Glutamatergic neuron (in vitro differentiated cells): ENCODE data around the gene PTPN7. TPM values are rescaled to one million over a fixed set of nuclear protein-coding genes. Genes with fewer than 3 reads are reported as not detected.

ENCODE experiments used
- DNase-seq: peaks from one replicate; pipeline ENCODE4 v3.0.0; 2022
- H3K27ac Mint-ChIP-seq: one replicate; pipeline ENCODE4 v1.8.0; 2020; ENCODE audit warnings: mild to moderate bottlenecking, mixed read lengths, inconsistent platforms; ENCODE audit not compliant: unreplicated experiment
- H3K27me3 Mint-ChIP-seq: one replicate; pipeline ENCODE4 v1.8.0; 2020; ENCODE audit warnings: mild to moderate bottlenecking, moderate library complexity, mixed read lengths, inconsistent platforms; ENCODE audit not compliant: unreplicated experiment
- H3K36me3 Mint-ChIP-seq: one replicate; pipeline ENCODE4 v1.8.0; 2020; ENCODE audit warnings: mild to moderate bottlenecking, mixed read lengths, inconsistent platforms; ENCODE audit not compliant: unreplicated experiment
- H3K4me1 Mint-ChIP-seq: one replicate; pipeline ENCODE4 v1.8.0; 2020; ENCODE audit warnings: mild to moderate bottlenecking, low read depth, mixed read lengths, inconsistent platforms; ENCODE audit not compliant: unreplicated experiment
- H3K4me3 Mint-ChIP-seq: one replicate; pipeline ENCODE4 v1.8.0; 2020; ENCODE audit warnings: mild to moderate bottlenecking, mixed read lengths, inconsistent platforms; ENCODE audit not compliant: unreplicated experiment
- H3K9me3 Mint-ChIP-seq: one replicate; pipeline ENCODE4 v1.8.0; 2020; ENCODE audit warnings: mild to moderate bottlenecking, moderate library complexity, mixed read lengths, inconsistent platforms; ENCODE audit not compliant: unreplicated experiment
- CTCF ChIP-seq: fragments of 200-600 bp; sonication (generic); IDR thresholded peaks from one replicate; pipeline ENCODE4 v1.5.0; 2021; ENCODE audit not compliant: partially characterized antibody, unreplicated experiment
- total RNA-seq: library from RNA; stranded (reverse); fragmentation: NEBNext Ultra II Directional; extraction: Animal tissue kit (Norgen Biotek cat#: 25700); gene quantifications from one replicate; pipeline ENCODE4 v1.2.1, GENCODE V29; 2021; ENCODE audit not compliant: unreplicated experiment

Gene PTPN7
- total RNA-seq, 1 donor from 2014 or later = not detected

GRCh38 chr1:202124142-202124541, 36.3 kb downstream of the PTPN7 start:
- Mint-ChIP-seq H3K4me3 (no peak overlapping the region), H3K9me3 (peaks cover 8% of the 10 kb centered on the region), H3K4me1 (peaks cover 7% of the 10 kb centered on the region), H3K36me3 (no peaks in the 10 kb centered on the region), H3K27me3 (peaks cover 5% of the 10 kb centered on the region), H3K27ac (no peak overlapping the region)
- DNase-seq = no peak
- TF ChIP-seq CTCF = no peak

- no peak for TF ChIP-seq CTCF
- peaks cover 5% of the 10 kb centered on the region for H3K27me3 Mint-ChIP-seq
- no peak overlapping the region for H3K27ac Mint-ChIP-seq
- peaks cover 7% of the 10 kb centered on the region for H3K4me1 Mint-ChIP-seq
- peaks cover 8% of the 10 kb centered on the region for H3K9me3 Mint-ChIP-seq
- H3K4me3 Mint-ChIP-seq = no peak overlapping the region
- DNase-seq = no peak
- no peaks in the 10 kb centered on the region for H3K36me3 Mint-ChIP-seq
These were observed 37.0 kb downstream of the PTPN7 start for GRCh38 chr1:202123336-202123813.

- H3K27ac Mint-ChIP-seq = no peak within 1 kb of the TSS
- peak; percentile 72 for DNase-seq
- peaks cover 6% of the 10 kb centered on the region for H3K27me3 Mint-ChIP-seq
- H3K4me3 Mint-ChIP-seq = peak within 1 kb of the TSS; percentile 38
- peak; percentile 32 for TF ChIP-seq CTCF
- H3K9me3 Mint-ChIP-seq = peaks cover 10% of the 10 kb centered on the region
- peaks cover 7% of the 10 kb centered on the region for H3K4me1 Mint-ChIP-seq
- no peaks in the 10 kb centered on the region for H3K36me3 Mint-ChIP-seq
These were observed 37.6 kb downstream of the PTPN7 start, which contains the start of gene GPR37L1 for GRCh38 chr1:202122639-202123335. Gene GPR37L1, plus strand, starts transcription at chr1:202122917. Its CDS starts 47 bp downstream, at chr1:202122964.

GRCh38 chr1:202121006-202121405, 39.4 kb downstream of the PTPN7 start:
- Mint-ChIP-seq H3K36me3 (no peaks in the 10 kb centered on the region), H3K4me1 (peaks cover 7% of the 10 kb centered on the region), H3K4me3 (no peak overlapping the region), H3K27me3 (peaks cover 6% of the 10 kb centered on the region), H3K27ac (no peak overlapping the region), H3K9me3 (peaks cover 10% of the 10 kb centered on the region)
- DNase-seq = no peak
- no peak for TF ChIP-seq CTCF

GRCh38 chr1:202117898-202118371, 42.5 kb downstream of the PTPN7 start:
- no peak for DNase-seq
- Mint-ChIP-seq H3K27me3 (peaks cover 6% of the 10 kb centered on the region), H3K4me3 (no peak overlapping the region), H3K9me3 (peaks cover 6% of the 10 kb centered on the region), H3K4me1 (peaks cover 3% of the 10 kb centered on the region), H3K27ac (no peak overlapping the region), H3K36me3 (no peaks in the 10 kb centered on the region)
- TF ChIP-seq CTCF = no peak
